GM23338 (cell line): ENCODE results near the gene EXOSC7. TPM values are rescaled to one million over a fixed set of nuclear protein-coding genes. Genes with fewer than 3 reads are reported as not detected.

Source experiments
- polyA plus RNA-seq: library from polyadenylated mRNA; unstranded; fragments of >200 nt; fragmentation: Nextera tagmentation; extraction: Ambion mirVana; gene quantifications from 2 replicates; pipeline ENCODE4 v1.2.1, GENCODE V29; 2016
- small RNA-seq: library from RNA; depleted of rRNA; stranded (forward); fragments of <200 nt; gene quantifications from one replicate; pipeline ENCODE3, GENCODE V24; 2014; ENCODE audit warnings: low replicate concordance
- total RNA-seq: library from RNA; depleted of rRNA; stranded (reverse); fragments of >200 nt; shearing (Covaris generic); gene quantifications from 2 replicates; pipeline ENCODE4 v1.2.3, GENCODE V29; 2014; rRNA removed

The EXOSC7 gene
- total and polyA plus RNA-seq, 2 experiments from 2014 or later, result 84.8 to 120 TPM

Small RNA genes lying within 50 kb of the gene (small RNA-seq; reads per million reads assigned to genes)
- 0.80 reads per million, percentile 53 among the genes with 10 or more reads in this experiment for gene RNU5B-3P

Other genes starting within 250 kb of the EXOSC7 start
- gene ZNF501, start 246.6 kb upstream of the EXOSC7 start, total RNA-seq, result 6.6 and 8.0 TPM in 2 replicates
- 3.3 and 4.2 TPM in 2 replicates for gene ZNF501, start 246.6 kb upstream of the EXOSC7 start, polyA plus RNA-seq
- gene KIAA1143, start 214.6 kb upstream of the EXOSC7 start, total RNA-seq, result 48.1 and 49.2 TPM in 2 replicates
- gene KIAA1143, start 214.6 kb upstream of the EXOSC7 start, polyA plus RNA-seq, result 63.9 and 75.4 TPM in 2 replicates
- gene KIF15, start 214.4 kb upstream of the EXOSC7 start, total RNA-seq, result 21.2 and 26.2 TPM in 2 replicates
- 21.8 and 25.8 TPM in 2 replicates for gene KIF15, start 214.4 kb upstream of the EXOSC7 start, polyA plus RNA-seq
- 7.4 and 9.0 TPM in 2 replicates for gene TMEM42, start 114.3 kb upstream of the EXOSC7 start, total RNA-seq
- gene TMEM42, start 114.3 kb upstream of the EXOSC7 start, polyA plus RNA-seq, result 13.3 and 14.3 TPM in 2 replicates
- gene TGM4, start 101.6 kb upstream of the EXOSC7 start, total RNA-seq, result not detected in 2 replicates
- not detected in 2 replicates for gene TGM4, start 101.6 kb upstream of the EXOSC7 start, polyA plus RNA-seq
- 71.7 and 84.2 TPM in 2 replicates for gene ZDHHC3, start 70 bp upstream of the EXOSC7 start, total RNA-seq
- 27.5 and 28.9 TPM in 2 replicates for gene ZDHHC3, start 70 bp upstream of the EXOSC7 start, polyA plus RNA-seq
- gene CLEC3B, start 50.1 kb downstream of the EXOSC7 start, total RNA-seq, result not detected in 2 replicates
- gene CLEC3B, start 50.1 kb downstream of the EXOSC7 start, polyA plus RNA-seq, result not detected in 2 replicates
- 17.4 and 20.1 TPM in 2 replicates for gene CDCP1, start 170.1 kb downstream of the EXOSC7 start, total RNA-seq
- 7.7 and 8.4 TPM in 2 replicates for gene CDCP1, start 170.1 kb downstream of the EXOSC7 start, polyA plus RNA-seq